ENCODE results near the gene PTPRN2.

GRCh38 chr7:158206341-158206740, 381.3 kb downstream of the PTPRN2 start:
- TF ChIP-seq MXI1 (IDR thresholded peaks at IDR 0.05; ENCODE audit: low read depth, low read length), result no peak
- no peak for TF ChIP-seq FOXM1 (IDR thresholded peaks at IDR 0.05; ENCODE audit: low read depth)
- no peak for TF ChIP-seq CTCF (IDR thresholded peaks at IDR 0.05)
- no peak for TF ChIP-seq FOXJ3 (CRISPR knock-in tag; IDR thresholded peaks at IDR 0.05)
- no peak for TF ChIP-seq ZBTB33 (IDR thresholded peaks at IDR 0.05; ENCODE audit: borderline replicate concordance, low read depth)
- TF ChIP-seq RAD21 (IDR thresholded peaks at IDR 0.05; ENCODE audit: low read length), result no peak
- TF ChIP-seq EP300 (IDR thresholded peaks at IDR 0.05; ENCODE audit: borderline replicate concordance in 1 of 2, low read depth in 1 of 2, low read length in 1 of 2), result no peak
- no peak for TF ChIP-seq EZH2phosphoT487 (IDR thresholded peaks at IDR 0.05; ENCODE audit: borderline replicate concordance, low read depth)
- no peak for TF ChIP-seq USF2 (IDR thresholded peaks at IDR 0.05; ENCODE audit: borderline replicate concordance, low read depth, low read length)
- TF ChIP-seq NRF1 (IDR thresholded peaks at IDR 0.05; ENCODE audit: low read depth, low read length), result no peak
- no peak for TF ChIP-seq REST (IDR thresholded peaks at IDR 0.05; ENCODE audit: low read depth, low read length)
- no peak for TF ChIP-seq RFX5 (IDR thresholded peaks at IDR 0.05; ENCODE audit: low read length)
